K562 (cell line): ENCODE results near the gene CACTIN. TPM values are rescaled to one million over a fixed set of nuclear protein-coding genes. Genes with fewer than 3 reads are reported as not detected.

Source experiments
- CBFB ChIP-seq: sonication (generic); formaldehyde crosslinking; IDR thresholded peaks from 2 replicates; pipeline ENCODE4 v1.4.0; 2020; ENCODE audit warnings: mild to moderate bottlenecking, missing genetic modification reagents
- DNMT1 ChIP-seq: fragments of 450-650 bp; IDR thresholded peaks from 2 replicates; pipeline ENCODE4 v1.6.1; 2016; ENCODE audit warnings: antibody characterized with exemption, mild to moderate bottlenecking
- ETV1 ChIP-seq: fragments of 450-650 bp; conservative IDR thresholded peaks from 2 replicates; pipeline ENCODE4 v1.6.1; 2016; ENCODE audit warnings: missing genetic modification characterization, control low read depth, low read depth, missing compliant biosample characterization
- GATA2 ChIP-seq: sonication (generic); formaldehyde crosslinking; IDR thresholded peaks from 2 replicates; pipeline ENCODE4 v1.4.0; 2020; ENCODE audit warnings: mild to moderate bottlenecking, missing genetic modification reagents
- GTF2F1 ChIP-seq: IDR thresholded peaks from 2 replicates; pipeline ENCODE4 v1.6.1; 2011; ENCODE audit warnings: low read depth, low read length, improper control_type of control experiment
- JUND ChIP-seq, 2 experiments: IDR thresholded peaks; 2 replicates in 1 of 2; 3 replicates in 1 of 2; pipeline ENCODE4 v1.6.1; 2011; ENCODE audit warnings: borderline replicate concordance in 2 of 2, low read depth in 2 of 2, low read length in 2 of 2, improper control_type of control experiment in 1 of 2, missing biosample characterization in 1 of 2, missing genetic modification characterization in 1 of 2, missing genetic modification reagents in 1 of 2
- MXI1 ChIP-seq: IDR thresholded peaks from 2 replicates; pipeline ENCODE4 v1.6.1; 2011; ENCODE audit warnings: low read depth, mild to moderate bottlenecking, improper control_type of control experiment, low read length
- POLR3G ChIP-seq: IDR thresholded peaks from 2 replicates; pipeline ENCODE4 v1.6.1; 2011; ENCODE audit not compliant: insufficient read length, insufficient replicate concordance; ENCODE audit errors: extremely low read depth
- PTTG1 ChIP-seq: fragments of 450-650 bp; IDR thresholded peaks from 2 replicates; pipeline ENCODE4 v1.6.1; 2016; ENCODE audit warnings: low read depth, mild to moderate bottlenecking, missing genetic modification characterization, missing compliant biosample characterization
- SUPT5H ChIP-seq: fragments of 450-650 bp; IDR thresholded peaks from 2 replicates; pipeline ENCODE4 v1.6.1; 2016
- ZBTB17 ChIP-seq: fragments of 450-650 bp; formaldehyde crosslinking; IDR thresholded peaks from 2 replicates; pipeline ENCODE4 v1.4.0; 2020; ENCODE audit warnings: mild to moderate bottlenecking
- polyA plus RNA-seq, 8 experiments: library from polyadenylated mRNA; depleted of rRNA in 4 of 8; stranded (reverse) in 5 of 8; unstranded in 3 of 8; fragments of >200 nt; fragmentation: Nextera tagmentation in 2 of 8; fragmentation: Illumina TruSeq in 1 of 8; extraction: Ambion mirVana in 2 of 8; extraction: Trizol in 1 of 8; gene quantifications; 2 replicates each; pipeline versions ENCODE4 v1.2.1 to v1.2.3, GENCODE V29; 2011 to 2014; ENCODE audit warnings: inconsistent platforms in 1 of 8, missing spikeins in 1 of 8
- total RNA-seq, 7 experiments: library from RNA; depleted of rRNA in 6 of 7; stranded (reverse); fragments of >200 nt in 6 of 7; fragmentation: Illumina TruSeq in 2 of 7; extraction: Trizol in 2 of 7; gene quantifications; 2 replicates each; pipeline versions ENCODE4 v1.2.1 to v1.2.3, GENCODE V29; 2011 to 2021; ENCODE audit warnings: low replicate concordance in 1 of 7
- TF ChIP-seq, protein P1 (sequence below), 2 experiments: fragments of 450-650 bp; IDR thresholded peaks; 2 replicates each; pipeline ENCODE4 v1.6.1; 2016
- TF ChIP-seq, protein P2 (sequence below): fragments of 250-450 bp; sonication (Bioruptor Pico); IDR thresholded peaks from 2 replicates; pipeline ENCODE4 v1.5.1; 2021; ENCODE audit warnings: mild to moderate bottlenecking
- TF ChIP-seq, protein P3 (sequence below): sonication (generic); formaldehyde crosslinking; IDR thresholded peaks from 2 replicates; pipeline ENCODE4 v1.8.1; 2023; ENCODE audit warnings: mild to moderate bottlenecking, missing genetic modification reagents

Gene CACTIN
- total and polyA plus RNA-seq, 9 of the 15 experiments (the other 6 are each of a cell fraction or from before 2014, with no cell fraction given): 0.15 to 49.2 (median 15.0) TPM

GRCh38 chr19:3609779-3610719 lies 16.5 kb downstream of the CACTIN start (continued):
- TF ChIP-seq, protein P1, sequence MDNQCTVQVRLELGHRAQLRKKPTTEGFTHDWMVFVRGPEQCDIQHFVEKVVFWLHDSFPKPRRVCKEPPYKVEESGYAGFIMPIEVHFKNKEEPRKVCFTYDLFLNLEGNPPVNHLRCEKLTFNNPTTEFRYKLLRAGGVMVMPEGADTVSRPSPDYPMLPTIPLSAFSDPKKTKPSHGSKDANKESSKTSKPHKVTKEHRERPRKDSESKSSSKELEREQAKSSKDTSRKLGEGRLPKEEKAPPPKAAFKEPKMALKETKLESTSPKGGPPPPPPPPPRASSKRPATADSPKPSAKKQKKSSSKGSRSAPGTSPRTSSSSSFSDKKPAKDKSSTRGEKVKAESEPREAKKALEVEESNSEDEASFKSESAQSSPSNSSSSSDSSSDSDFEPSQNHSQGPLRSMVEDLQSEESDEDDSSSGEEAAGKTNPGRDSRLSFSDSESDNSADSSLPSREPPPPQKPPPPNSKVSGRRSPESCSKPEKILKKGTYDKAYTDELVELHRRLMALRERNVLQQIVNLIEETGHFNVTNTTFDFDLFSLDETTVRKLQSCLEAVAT (IDR thresholded peaks at IDR 0.05): peak in 1 of 2 experiments; percentile 96; a peak in 2 of 4 replicates
- TF ChIP-seq, protein P2, sequence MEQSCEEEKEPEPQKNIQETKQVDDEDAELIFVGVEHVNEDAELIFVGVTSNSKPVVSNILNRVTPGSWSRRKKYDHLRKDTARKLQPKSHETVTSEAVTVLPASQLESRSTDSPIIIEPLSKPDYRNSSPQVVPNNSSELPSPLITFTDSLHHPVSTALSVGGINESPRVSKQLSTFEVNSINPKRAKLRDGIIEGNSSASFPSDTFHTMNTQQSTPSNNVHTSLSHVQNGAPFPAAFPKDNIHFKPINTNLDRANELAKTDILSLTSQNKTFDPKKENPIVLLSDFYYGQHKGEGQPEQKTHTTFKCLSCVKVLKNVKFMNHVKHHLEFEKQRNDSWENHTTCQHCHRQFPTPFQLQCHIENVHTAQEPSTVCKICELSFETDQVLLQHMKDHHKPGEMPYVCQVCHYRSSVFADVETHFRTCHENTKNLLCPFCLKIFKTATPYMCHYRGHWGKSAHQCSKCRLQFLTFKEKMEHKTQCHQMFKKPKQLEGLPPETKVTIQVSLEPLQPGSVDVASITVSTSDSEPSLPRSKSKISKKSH (CRISPR knock-in tag): no peak
- peak; percentile 50 for TF ChIP-seq SUPT5H
- TF ChIP-seq CBFB (CRISPR knock-in tag): no peak
- no peak for TF ChIP-seq MXI1
- peak; percentile 98 for TF ChIP-seq ZBTB17 (CRISPR knock-in tag)
- TF ChIP-seq GATA2: no peak
- TF ChIP-seq DNMT1: no peak
- TF ChIP-seq JUND (IDR thresholded peaks at IDR 0.05; ENCODE audit: borderline replicate concordance, low read depth, low read length): no peak
- TF ChIP-seq JUND (tag; IDR thresholded peaks at IDR 0.05; ENCODE audit: borderline replicate concordance, low read depth, low read length): no peak
- TF ChIP-seq, protein P3, sequence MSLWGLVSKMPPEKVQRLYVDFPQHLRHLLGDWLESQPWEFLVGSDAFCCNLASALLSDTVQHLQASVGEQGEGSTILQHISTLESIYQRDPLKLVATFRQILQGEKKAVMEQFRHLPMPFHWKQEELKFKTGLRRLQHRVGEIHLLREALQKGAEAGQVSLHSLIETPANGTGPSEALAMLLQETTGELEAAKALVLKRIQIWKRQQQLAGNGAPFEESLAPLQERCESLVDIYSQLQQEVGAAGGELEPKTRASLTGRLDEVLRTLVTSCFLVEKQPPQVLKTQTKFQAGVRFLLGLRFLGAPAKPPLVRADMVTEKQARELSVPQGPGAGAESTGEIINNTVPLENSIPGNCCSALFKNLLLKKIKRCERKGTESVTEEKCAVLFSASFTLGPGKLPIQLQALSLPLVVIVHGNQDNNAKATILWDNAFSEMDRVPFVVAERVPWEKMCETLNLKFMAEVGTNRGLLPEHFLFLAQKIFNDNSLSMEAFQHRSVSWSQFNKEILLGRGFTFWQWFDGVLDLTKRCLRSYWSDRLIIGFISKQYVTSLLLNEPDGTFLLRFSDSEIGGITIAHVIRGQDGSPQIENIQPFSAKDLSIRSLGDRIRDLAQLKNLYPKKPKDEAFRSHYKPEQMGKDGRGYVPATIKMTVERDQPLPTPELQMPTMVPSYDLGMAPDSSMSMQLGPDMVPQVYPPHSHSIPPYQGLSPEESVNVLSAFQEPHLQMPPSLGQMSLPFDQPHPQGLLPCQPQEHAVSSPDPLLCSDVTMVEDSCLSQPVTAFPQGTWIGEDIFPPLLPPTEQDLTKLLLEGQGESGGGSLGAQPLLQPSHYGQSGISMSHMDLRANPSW (CRISPR knock-in tag): no peak
- TF ChIP-seq ETV1 (tag): no peak
- no peak for TF ChIP-seq PTTG1 (tag)
- no peak for TF ChIP-seq POLR3G
- TF ChIP-seq GTF2F1: no peak
